Medulla oblongata (tissue), 1 donor: ENCODE results near the gene EIF4B.
A peak's percentile ranks its signal among the peaks of the same experiment; 100 is the strongest.
"Not testable (repeated sequence)": the region's sequence is repeated elsewhere in the genome, so short reads cannot be mapped to it uniquely, and the experiment has no call there.

Source experiments
- DNase-seq: peaks from one replicate; pipeline ENCODE4 v3.0.0-alpha.2; 2015; ENCODE audit errors: extremely low spot score

The EIF4B gene, protein sequence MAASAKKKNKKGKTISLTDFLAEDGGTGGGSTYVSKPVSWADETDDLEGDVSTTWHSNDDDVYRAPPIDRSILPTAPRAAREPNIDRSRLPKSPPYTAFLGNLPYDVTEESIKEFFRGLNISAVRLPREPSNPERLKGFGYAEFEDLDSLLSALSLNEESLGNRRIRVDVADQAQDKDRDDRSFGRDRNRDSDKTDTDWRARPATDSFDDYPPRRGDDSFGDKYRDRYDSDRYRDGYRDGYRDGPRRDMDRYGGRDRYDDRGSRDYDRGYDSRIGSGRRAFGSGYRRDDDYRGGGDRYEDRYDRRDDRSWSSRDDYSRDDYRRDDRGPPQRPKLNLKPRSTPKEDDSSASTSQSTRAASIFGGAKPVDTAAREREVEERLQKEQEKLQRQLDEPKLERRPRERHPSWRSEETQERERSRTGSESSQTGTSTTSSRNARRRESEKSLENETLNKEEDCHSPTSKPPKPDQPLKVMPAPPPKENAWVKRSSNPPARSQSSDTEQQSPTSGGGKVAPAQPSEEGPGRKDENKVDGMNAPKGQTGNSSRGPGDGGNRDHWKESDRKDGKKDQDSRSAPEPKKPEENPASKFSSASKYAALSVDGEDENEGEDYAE

DNA sequence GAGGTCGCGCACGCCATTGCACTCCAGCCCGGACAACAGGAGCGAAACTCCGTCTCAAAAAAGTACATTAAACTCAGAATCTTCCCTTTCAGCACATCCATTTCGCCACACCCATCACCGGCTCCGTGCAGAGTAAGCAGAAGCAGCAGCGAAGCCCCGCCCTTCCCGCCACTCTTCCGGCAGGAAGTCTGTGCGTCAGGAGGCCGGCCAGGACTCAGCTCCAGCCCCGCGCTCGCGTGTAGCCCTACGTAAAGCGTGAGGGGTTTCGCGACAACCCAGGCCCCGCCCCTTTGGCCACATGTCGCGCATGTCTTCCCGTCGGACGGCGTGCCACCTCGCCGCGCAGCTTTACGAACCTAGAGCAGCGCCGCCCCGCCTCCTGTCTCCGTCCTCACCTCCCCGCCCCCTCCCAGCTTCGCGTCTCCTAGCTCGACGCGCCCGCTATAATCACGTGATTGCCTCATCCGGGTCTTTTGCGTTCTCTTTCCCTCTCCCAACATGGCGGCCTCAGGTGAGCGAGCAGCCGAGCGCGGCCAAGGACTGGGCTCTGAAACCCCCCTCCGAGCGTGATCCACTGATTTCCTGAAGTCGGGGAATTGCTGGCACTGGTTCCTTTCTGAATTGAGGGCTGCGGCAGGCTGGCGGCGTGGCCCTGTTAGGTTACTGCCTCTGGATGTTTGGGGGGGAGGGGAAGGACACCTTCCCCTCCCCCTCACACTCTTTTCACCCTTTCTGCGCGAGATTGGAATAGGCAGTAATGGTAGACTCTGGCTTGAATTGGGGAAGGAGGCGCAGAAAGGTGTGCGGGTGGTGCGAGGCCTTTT is at the start of gene EIF4B:
Gene EIF4B (plus strand): TSS at position 471 of the 824 bp plus-strand sequence. CDS start 28 bp downstream, at position 499.
- DNase-seq, result peak; percentile 99

DNA sequence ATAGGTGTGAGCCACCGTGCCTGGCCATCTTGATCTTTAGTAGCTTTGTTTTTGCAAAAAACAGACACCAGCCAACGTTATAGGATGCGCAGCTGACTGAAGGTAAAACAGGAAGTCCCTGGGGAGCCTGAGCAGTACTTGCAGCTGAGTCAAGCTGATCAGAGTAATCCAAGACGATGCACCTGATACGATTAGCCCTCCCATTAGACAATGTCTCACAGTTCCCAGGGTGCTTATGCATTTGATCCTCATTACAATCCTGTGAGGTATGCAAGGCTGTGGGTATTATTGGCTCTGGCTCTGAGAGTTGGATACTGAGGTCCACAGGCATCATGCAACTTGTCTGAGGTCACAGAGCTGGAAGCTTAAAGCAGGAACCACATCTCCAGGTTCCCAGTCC is 49.3 kb upstream of the EIF4B start:
- no peak for DNase-seq

DNA sequence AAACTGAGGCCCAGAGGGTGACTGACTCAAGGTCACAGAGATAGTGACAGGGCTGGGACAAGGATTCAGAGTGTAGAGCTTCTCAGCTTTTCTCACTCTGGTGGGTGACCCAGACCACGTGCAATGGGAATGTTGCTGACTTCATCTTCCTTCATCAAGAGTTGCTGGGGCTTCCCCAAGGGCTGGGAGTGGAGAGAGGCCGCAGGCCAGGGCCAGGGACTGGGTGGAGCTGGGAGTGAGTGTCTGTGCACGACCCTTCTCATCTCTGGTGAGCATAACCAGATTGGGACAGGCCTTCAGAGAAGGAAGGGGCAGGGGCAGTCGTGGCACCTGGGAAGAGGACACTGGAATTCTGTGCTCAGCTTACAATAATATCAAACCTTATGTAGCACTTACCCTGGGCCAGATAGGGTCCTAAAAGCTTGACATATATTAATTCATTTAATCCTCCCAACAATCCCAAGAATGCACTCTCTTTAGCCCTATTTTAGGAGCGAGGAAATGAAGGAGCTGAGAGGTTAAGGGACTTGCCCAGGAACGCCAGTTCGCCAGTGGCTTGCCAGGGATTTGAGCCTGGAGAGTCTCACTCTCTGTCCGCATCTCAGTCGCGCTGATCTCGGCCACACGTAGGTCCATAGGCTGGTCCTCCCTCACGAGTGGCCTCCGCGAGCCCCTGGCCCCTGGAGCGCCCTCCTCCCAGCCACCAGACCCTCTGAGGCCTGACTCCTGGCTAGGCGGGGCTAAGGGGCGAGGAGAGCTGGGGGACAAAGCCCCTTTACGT is 41.5 kb upstream of the EIF4B start:
- no peak for DNase-seq

DNA sequence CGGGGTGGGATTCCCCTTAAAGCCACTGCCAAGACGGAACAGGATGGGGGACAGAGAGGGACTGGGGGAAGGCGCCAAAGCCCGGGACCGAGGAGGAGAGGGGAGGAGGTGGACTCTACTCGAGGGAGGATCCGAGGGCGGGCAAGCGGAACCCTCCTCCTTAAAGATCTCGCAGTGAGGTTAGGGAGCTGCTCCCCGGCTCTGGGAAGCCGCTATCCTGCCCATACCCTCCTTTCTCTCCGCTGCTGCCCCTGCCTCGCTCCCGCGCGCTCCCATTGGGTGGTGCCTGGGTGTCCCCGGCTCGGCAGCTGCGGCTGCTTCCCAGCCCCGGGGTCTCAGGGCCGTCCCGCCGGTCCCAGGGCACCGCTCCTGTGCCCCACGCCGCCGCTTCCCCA is 40.9 kb upstream of the EIF4B start:
- no peak for DNase-seq

DNA sequence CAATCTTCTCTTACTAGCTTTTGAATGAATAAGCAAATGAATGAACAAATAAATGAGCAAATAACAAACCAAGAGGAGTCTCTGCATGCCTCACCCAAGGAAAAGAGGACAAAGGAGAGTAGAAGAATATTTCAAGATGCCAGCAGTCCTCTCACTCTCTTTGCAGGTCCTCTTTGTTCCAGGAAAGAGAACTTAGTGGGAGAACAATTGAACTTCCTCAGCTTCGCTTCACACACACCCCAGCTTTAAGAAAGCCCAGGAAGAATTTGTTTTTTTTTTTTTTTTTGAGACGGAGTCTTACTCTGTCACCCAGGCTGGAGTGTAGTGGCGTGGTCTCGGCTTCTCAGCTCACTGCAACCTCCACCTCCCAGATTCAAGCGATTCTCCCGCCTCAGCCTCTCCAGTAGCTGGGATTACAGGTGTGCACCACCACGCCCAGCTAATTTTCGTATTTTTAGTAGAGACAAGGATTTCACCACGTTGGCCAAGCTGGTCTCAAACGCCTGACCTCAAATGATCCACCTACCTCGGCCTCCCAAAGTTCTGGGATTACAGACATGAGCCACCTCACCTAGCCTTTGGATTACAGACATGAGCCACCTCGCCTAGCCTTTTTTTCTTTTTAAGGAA is 37.0 kb upstream of the EIF4B start:
- DNase-seq, result no peak

DNA sequence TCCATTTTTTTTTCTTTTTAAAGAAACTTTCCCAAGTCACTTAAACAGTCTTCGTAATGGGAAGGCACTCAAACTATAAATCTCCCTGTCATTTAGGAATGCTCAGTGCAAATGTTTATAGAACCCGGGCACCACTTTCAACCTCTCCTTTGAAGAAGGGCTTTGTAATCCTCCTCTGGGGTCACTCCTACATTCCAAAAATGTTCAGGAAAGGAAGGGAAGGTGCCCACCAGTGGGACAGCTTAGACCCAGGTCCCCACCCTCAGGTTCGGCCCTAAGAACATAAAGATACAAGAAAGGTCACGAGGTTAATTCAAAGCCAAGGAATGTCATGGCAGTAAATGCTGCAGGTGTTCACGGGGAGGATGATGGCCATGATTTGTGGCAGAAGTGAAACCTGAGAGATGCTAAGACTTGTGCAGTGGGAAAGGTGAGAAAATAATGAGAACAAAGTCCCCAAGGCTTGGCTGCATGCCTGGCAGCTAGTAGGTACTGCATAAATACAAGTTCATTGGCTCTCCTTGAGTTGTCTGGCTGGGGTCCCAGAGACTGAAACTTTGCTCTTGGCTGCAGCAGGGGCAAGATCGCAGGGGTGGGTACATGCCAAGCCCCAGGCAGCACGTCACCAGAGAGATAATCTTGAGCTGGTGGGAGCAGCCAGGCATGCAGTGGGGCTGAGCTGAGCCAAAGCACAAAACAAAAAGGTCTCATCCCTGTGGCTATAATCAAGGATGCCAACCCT is 36.3 kb upstream of the EIF4B start:
- no peak for DNase-seq

DNA sequence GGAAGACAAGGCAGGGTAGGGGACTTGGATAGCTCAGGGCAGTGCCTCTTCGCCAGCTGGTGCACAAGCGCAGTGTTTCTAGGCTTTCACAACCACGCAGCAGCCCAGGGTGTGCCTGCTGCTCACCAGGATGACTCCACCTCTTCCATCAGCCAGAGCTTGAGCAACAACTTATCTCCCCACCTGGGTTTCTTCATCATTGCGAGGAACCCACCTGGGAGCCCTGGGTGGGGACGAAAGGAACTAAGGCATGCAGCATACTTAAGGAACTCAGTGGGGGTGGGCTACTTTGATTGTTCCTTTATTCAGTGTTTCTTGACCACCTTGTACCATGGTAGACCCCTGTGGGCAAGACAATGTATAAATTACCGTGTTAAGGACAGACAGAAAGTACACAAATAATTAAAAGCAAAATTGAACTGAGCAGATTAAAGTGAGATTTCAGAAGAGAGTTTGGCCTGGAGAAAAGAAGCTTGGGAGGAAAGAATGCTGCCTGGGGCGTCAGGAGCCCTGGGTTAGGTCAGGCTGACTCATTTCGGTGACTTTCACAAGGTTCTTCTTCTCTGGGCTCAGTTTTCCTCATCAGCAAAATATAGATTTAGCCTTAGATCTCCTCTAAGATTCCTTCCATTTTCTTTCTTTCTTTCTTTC is 34.5 kb upstream of the EIF4B start:
- no peak for DNase-seq

DNA sequence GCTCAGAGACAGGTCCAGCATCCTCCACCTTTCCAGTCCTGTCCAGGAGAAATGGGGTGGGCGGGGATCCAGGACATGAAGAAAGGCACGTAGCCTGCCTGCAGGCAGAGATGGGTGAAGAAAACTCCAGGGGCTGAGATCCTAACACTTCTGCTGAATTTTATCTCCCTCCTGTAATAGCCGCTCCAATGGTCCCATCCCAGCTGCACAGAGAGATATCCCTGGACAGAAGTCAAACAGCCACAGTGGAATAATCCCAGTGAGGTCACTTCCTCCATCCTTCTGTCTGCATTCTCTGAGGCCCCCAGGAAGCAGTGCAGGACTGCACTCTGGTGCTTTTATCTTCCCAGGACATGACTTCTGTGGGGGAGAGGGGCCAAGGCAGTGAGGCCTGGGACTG is 31.1 kb upstream of the EIF4B start:
- DNase-seq, result no peak

DNA sequence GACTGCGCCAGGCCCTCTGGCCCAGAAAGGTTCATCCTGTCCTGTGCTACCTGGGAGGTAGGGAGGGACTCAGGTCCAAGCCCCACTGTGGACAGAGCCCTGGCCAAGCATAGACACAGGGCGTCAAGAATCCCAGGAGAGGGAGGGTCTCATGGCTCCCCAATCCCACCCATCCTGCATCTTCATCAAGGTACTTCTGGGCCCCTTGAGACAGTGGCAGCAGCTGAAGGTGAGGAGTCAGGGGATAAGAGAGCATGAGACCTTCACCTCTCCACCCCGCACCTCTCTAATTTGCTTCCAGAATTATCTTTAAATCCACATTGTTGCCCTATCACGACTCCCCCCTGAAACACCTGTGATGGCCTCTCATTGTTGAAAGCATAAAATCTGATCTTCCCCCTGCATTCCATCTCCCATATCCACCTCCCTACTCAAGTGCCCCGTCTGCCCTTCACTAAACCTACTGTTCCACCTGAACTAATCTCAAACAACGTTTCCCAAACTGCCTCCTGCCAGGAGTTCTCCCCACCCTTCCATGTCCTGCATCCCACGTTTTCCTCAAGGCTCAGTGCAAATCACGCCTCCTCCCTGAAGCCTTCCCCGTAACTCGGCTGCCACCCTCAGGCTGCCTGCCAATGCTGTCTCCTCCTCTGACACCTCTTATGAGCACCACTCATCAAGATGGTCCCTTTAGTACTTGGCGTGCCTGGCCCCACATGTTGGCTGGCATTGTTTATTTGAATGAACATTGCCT is 30.3 kb upstream of the EIF4B start:
- no peak for DNase-seq

DNA sequence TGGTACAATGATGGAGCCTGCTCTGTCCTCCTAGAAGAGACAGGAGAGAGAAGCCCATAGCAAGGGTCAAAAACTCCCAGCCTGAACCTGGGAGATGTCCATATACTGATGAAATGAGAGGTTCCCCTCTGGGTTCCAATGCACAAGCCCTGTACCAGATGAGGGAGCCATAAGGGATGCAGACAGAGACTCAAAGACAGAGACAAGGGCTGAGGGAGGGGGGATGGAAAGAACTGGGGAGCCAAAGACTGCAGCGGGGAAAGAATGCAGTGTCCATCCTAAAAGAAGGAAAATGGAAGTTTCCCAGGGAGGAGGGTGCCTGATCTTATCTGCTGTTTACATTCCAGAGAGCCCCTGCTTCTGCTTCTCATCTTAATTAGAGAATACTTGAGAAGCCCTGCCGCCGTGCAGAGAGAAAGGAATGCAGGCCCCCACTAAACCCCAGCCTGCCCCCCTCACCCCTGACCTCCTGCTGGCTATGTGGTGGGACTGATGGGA is 29.6 kb upstream of the EIF4B start:
- DNase-seq, result no peak

DNA sequence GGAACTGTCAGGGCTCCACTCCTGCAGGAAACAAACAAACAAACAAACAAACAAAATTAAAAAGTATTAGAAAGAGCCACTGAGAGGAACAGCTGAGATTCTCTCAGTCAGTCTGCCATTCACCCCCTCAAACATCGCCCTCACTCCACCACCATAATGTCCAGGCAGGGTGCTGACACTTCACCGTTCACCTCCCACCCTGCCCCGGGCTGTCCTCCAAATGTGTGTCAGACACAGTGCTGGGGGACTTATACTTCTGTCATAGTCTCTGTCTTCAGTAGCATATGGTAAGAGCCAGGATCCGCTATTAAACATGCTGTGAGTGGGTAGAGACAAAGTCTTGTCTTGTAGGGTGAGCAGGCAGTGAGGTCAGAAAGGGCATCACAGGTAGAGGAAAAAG is 29.1 kb upstream of the EIF4B start:
- no peak for DNase-seq

DNA sequence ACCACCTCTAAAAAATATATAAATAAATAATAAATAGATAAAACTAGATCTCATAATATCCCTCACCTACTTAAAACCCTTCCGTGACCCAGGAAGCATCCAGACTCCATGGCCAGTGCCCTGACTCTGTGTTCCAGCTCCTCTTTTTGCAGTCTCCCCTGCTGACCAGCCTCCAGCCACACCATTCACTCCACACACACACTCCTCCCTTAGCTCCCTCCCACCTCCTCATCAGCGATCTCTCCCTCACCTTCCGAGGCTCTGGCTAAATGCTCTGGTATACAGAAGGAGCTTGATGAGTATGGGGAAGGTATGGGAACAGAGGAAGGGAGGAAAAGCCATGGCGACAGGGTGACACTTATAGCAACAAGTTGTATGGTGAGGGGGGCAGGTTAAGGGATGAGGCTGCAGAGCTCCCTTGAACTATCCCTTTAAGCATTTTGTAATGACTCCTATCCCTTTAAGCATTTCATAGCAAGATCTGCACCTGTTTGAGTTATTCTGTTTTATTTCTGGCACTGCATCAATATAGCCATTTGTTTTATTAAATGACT is 26.1 kb upstream of the EIF4B start:
- DNase-seq, result no peak

DNA sequence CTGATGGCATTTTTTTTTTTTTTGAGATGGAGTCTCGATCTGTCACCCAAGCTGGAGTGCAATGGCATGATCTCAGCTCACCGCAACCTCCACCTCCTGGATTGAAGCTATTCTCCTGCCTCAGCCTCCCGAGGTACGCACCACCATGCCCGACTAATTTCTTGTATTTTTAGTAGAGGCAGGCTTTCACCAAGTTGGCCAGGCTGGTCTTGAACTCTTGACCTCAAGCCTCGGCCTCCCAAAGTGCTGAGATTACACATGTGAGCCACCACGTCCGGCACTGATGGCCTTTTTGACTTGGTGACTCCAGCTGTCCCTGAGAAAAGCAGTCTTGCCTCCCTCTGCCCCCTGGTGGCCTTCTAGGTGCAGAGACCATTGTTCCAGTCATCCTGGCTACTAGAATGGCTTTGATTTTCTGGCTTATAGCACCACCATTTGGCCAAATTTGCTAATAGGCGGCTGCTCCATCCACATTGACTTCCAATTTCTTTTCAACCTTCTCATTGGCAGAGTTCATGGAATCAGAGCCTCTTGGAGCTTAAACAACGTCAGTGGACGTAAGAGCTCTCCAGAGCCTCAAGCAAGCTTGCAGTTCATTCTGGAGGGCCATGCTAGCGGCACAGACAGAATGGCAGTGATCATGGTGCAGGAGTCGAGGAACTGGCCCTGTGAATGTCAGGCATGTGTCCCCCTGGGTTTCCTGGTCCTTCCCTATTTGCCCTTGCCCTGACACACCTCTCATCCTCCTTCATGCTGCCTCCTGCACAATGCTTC is 25.4 kb upstream of the EIF4B start:
- peak; percentile 97 for DNase-seq

DNA sequence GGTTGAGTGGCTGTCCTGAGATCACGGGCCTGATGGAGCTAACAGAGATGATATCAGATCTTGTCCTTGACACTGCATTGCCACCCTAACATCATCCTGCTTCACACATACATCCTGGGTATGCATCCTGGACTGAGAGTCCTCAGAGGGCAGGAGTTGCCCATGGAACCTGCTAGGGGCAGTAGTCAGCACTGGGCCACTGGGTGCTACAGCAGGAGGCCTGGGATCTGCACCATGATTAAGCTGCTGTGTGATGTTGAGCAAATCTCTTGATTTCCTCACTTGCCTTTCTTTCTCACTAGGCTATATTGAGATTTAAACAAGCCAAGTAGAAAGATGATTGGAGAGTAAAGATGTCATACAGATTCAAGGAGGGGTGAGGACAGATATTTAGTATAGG is 22.1 kb upstream of the EIF4B start:
- DNase-seq, result no peak

DNA sequence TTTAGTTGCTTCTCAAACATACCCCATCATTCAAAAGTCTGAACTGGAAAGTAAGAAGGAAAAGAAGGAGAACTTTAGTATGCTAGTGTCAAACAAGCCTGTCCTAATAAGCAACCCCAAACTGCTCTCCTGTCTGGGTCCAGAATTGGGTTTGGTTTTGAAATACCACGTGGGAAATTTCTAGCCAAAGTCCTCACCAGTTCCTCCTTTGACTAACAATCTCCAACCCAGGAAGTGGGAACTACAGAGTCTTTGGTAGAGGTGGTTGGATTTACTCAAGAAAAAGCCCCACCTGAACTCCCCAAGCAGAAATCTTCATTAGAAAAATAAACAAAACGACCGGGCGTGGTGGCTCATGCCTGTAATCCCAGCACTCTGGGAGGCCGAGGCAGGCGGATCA is 17.4 kb upstream of the EIF4B start:
- no peak for DNase-seq

DNA sequence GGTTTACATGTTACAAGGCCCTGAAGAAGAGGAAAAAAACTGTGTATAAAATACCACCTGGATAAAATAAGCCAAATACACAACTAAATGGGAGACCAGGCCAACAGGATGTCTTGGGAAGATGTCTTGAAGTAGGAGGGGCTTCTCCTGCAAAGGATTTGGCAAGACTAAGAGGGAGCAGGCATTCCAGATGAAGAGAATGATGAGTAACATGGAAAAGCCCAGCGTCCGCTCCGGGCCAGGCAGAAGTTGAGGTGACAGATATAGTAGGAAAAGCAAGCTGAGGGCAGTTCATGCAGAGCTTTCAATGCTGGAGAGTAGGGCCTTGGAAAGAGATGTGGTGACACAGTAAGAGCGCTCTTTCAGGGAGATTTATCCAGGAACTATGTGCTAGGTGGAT is 16.1 kb upstream of the EIF4B start:
- DNase-seq, result no peak

DNA sequence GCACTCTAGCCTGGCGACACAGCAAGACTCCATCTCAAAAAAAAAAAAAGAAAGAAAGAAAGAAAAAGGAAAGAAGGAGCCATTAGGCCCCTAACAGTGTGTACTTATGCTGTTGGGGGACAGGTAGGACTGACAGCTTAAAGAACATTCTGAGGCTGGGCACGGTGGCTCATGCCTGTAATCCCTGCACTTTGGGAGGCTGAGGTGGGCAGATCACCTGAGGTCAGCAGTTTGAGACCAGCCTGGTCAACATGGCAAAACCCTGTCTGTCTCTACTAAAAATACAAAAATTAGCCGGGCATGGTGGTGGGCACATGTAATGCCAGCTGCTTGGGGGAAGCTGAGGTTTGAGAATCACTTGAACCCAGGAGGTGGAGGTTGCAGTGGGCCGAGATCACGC is 14.0 kb upstream of the EIF4B start:
- not testable (repeated sequence) for DNase-seq
